HL-60 (cell line): ENCODE measurements around the gene BEND6.

Experiments
- DNase-seq, 2 experiments: peaks; one replicate each; pipeline ENCODE4 v3.0.0-alpha.2; 2010 to 2020; ENCODE audit warnings: low read depth in 1 of 2, low spot score in 1 of 2
- H3K27ac ChIP-seq: fragments of 250-450 bp; sonication (Bioruptor Pico); replicated peaks from 2 replicates; pipeline ENCODE4 v1.5.1; 2020; ENCODE audit warnings: mild to moderate bottlenecking, moderate library complexity
- H3K27me3 ChIP-seq: fragments of 250-450 bp; sonication (Bioruptor Pico); 2 replicates; pipeline ENCODE4 v1.5.1; 2021; ENCODE audit warnings: mild to moderate bottlenecking, moderate library complexity; ENCODE audit not compliant: insufficient read depth, poor library complexity, severe bottlenecking
- H3K4me3 ChIP-seq: replicated peaks from 2 replicates; pipeline ENCODE4 v1.5.1; 2011; ENCODE audit warnings: mild to moderate bottlenecking, control low read depth, low read length; ENCODE audit not compliant: insufficient read depth
- CTCF ChIP-seq: IDR thresholded peaks from one replicate; pipeline ENCODE4 v1.5.1; 2011; ENCODE audit warnings: low read length, control low read depth, inconsistent platforms; ENCODE audit not compliant: insufficient read depth
- GABPA ChIP-seq: IDR thresholded peaks from 2 replicates; pipeline ENCODE4 v1.6.1; 2012; ENCODE audit warnings: low read depth
- POLR2AphosphoS5 ChIP-seq: IDR thresholded peaks from 2 replicates; pipeline ENCODE4 v1.6.1; 2012; ENCODE audit warnings: low read depth
- REST ChIP-seq: IDR thresholded peaks from 2 replicates; pipeline ENCODE4 v1.6.1; 2012; ENCODE audit warnings: low read depth; ENCODE audit not compliant: insufficient replicate concordance
- SPI1 ChIP-seq: IDR thresholded peaks from 2 replicates; pipeline ENCODE4 v1.6.1; 2012; ENCODE audit warnings: low read depth, mild to moderate bottlenecking, borderline replicate concordance

Gene BEND6

GRCh38 chr6:56946368-56946767 lies 8.5 kb upstream of the BEND6 start:
- Histone ChIP-seq H3K4me3 (no peak overlapping the region), H3K27me3 (no peaks in the 10 kb centered on the region), H3K27ac (no peak overlapping the region)
- TF ChIP-seq POLR2AphosphoS5 = no peak
- TF ChIP-seq CTCF = no peak
- no peak for TF ChIP-seq SPI1
- DNase-seq = no peak

- no peak overlapping the region for H3K4me3 ChIP-seq
- no peak overlapping the region for H3K27ac ChIP-seq
- TF ChIP-seq CTCF (no peak), REST (no peak), POLR2AphosphoS5 (no peak), SPI1 (no peak), GABPA (no peak)
- DNase-seq = no peak
- no peaks in the 10 kb centered on the region for H3K27me3 ChIP-seq
Observed at GRCh38 chr6:56947924-56948323, 7.0 kb upstream of the BEND6 start.

DNA sequence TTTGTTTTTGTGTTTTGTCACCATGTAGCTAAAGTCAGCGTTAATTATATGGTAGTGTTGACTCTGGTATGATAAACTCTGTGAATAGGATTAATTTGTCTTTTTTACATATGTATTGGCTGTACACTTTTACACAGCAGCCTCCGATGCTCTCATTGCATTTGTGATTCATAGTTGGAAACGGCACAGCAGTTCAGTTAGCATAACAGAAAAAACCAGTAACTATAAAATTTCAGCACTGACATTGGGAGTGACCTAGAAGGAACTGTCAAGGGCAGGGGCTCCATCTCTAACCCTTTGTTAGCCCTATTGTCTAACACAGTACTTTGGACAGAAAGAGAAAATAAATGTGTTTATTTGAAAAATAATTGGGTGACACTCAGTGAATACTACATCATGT lies 5.6 kb upstream of the BEND6 start:
- Histone ChIP-seq H3K27ac (no peak overlapping the region), H3K4me3 (no peak overlapping the region), H3K27me3 (no peaks in the 10 kb centered on the region)
- no peak for DNase-seq
- no peak for TF ChIP-seq REST
- TF ChIP-seq CTCF = no peak
- no peak for TF ChIP-seq GABPA
- TF ChIP-seq SPI1 = no peak
- no peak for TF ChIP-seq POLR2AphosphoS5

DNA sequence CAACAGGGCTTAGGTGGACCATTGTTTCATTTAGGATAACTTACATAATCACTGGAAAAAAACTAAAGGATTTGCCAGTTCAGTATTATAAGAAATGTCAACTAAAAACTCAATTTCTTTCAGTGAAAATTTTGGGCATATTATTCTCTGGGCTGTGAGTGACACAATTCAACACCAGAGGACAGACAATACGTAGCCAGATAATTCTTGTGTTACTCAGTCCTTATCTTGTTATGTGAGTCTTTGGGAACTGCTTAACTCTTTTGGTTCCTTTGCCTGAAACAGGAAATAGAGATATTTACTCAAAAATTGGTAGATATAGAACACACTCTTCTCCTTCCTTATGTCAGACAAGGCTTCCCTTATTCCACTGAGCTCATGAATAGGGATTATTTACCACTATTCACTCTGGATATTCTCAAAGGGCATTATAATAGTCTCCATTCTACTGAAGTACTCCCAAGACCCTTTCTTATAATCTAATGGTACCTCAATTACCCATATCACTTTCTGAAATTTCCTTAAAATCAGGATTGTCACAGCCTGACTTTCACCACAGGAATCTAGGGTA lies 4.9 kb upstream of the BEND6 start:
- no peak for DNase-seq
- H3K4me3 ChIP-seq = no peak overlapping the region
- no peak overlapping the region for H3K27ac ChIP-seq
- no peaks in the 10 kb centered on the region for H3K27me3 ChIP-seq
- TF ChIP-seq SPI1 (no peak), GABPA (no peak), REST (no peak), POLR2AphosphoS5 (no peak), CTCF (no peak)
